ENCODE data around the gene TAF4. TPM values are rescaled to one million over a fixed set of nuclear protein-coding genes. Genes with fewer than 3 reads are reported as not detected.

The TAF4 gene
- total and polyA plus RNA-seq, 7 donors, result 3.6 to 13.3 (median 8.9) TPM

DNA sequence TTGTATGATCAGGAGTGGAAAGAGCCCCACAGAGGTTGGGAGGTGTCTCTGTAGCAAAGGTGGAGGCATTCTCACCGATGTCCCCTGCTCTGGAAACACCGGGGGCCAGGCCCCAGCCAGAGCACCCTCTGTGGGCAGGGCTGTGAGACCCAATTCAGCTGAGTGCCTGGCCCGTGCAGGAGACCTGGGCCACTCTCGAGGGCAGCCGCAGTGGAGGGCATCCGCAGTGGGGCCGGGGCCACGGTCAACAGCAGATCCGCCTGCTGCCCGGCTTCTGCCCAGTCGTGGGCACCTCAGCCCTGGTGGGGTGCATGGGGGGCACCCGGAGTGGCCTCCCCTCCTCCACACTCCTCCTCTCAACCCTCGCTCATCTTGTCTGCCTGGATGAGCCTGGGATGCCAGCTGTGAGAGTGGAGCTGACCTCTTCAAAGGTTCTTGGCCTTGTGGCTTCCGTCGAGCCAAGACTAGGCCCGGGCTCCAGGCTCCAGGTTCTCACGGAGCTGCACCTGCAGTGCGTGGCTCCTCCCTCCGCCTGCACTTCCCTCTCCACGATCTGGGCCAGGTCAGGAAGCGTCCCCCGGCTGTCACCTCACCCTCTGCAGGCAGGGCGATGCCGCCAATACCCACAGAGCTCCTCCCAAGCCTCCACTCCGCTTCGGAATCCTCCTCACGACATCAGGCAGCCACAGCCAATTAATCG is 134.8 kb downstream of the TAF4 start:
- no peak overlapping the region for H3K27ac ChIP-seq
- H3K27me3 ChIP-seq, result peaks cover 0 to 7% (median 0%) of the 10 kb centered on the region in 3 donors
- no peaks in the 10 kb centered on the region for H3K36me3 ChIP-seq
- H3K9me3 ChIP-seq, result no peaks in the 10 kb centered on the region
- DNase-seq, result peak; percentile 58
- intact Hi-C loops (cut with DNase I), result no loop called here
- TF ChIP-seq POLR2A (IDR thresholded peaks at IDR 0.05) (no peak), EP300 (IDR thresholded peaks at IDR 0.05) (no peak), POLR2AphosphoS5 (IDR thresholded peaks at IDR 0.05) (no peak)
- no peaks in the 10 kb centered on the region for H3K4me1 ChIP-seq
- WGBS, 2 donors, result 86 to 87% methylated on average over 28 of the region's 28 CpGs
- H3K4me3 ChIP-seq, result no peak overlapping the region

GRCh38 chr20:61929971-61930666 is 135.6 kb downstream of the TAF4 start:
- Histone ChIP-seq H3K27me3 (peaks cover 0 to 12% (median 0%) of the 10 kb centered on the region in 3 donors), H3K36me3 (no peaks in the 10 kb centered on the region), H3K27ac (no peak overlapping the region), H3K4me1 (no peaks in the 10 kb centered on the region), H3K9me3 (no peaks in the 10 kb centered on the region), H3K4me3 (no peak overlapping the region)
- intact Hi-C loops (cut with DNase I), result no loop called here
- TF ChIP-seq, protein P1, sequence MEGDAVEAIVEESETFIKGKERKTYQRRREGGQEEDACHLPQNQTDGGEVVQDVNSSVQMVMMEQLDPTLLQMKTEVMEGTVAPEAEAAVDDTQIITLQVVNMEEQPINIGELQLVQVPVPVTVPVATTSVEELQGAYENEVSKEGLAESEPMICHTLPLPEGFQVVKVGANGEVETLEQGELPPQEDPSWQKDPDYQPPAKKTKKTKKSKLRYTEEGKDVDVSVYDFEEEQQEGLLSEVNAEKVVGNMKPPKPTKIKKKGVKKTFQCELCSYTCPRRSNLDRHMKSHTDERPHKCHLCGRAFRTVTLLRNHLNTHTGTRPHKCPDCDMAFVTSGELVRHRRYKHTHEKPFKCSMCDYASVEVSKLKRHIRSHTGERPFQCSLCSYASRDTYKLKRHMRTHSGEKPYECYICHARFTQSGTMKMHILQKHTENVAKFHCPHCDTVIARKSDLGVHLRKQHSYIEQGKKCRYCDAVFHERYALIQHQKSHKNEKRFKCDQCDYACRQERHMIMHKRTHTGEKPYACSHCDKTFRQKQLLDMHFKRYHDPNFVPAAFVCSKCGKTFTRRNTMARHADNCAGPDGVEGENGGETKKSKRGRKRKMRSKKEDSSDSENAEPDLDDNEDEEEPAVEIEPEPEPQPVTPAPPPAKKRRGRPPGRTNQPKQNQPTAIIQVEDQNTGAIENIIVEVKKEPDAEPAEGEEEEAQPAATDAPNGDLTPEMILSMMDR (IDR thresholded peaks at IDR 0.05), result no peak
- TF ChIP-seq EP300 (IDR thresholded peaks at IDR 0.05) (no peak), POLR2AphosphoS5 (IDR thresholded peaks at IDR 0.05) (no peak), POLR2A (IDR thresholded peaks at IDR 0.05) (no peak)
- 90% methylated on average over 12 of the region's 12 CpGs for WGBS, 2 donors
- DNase-seq, result no peak

DNA sequence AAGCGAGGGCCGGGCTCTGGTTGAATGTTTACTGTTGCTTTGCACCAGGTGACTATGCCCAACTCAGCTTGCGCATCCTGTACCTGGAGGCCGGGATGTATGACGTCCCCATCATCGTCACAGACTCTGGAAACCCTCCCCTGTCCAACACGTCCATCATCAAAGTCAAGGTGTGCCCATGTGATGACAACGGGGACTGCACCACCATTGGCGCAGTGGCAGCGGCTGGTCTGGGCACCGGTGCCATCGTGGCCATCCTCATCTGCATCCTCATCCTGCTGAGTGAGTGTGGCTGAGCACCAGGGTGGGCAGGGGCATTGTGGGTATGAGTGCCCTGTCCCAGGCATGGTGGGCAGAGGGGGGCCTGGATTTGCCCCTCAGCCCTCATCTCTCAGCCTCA is 136.1 kb downstream of the TAF4 start:
- Histone ChIP-seq H3K27ac (no peak overlapping the region), H3K36me3 (no peaks in the 10 kb centered on the region), H3K4me1 (no peaks in the 10 kb centered on the region), H3K4me3 (no peak overlapping the region), H3K27me3 (peaks cover 0 to 17% (median 5%) of the 10 kb centered on the region in 3 donors), H3K9me3 (no peaks in the 10 kb centered on the region)
- intact Hi-C loops (cut with DNase I), result no loop called here
- DNase-seq, result no peak
- TF ChIP-seq EP300 (IDR thresholded peaks at IDR 0.05) (no peak), POLR2A (IDR thresholded peaks at IDR 0.05) (no peak), POLR2AphosphoS5 (IDR thresholded peaks at IDR 0.05) (no peak)
- TF ChIP-seq, protein P1 (IDR thresholded peaks at IDR 0.05), result no peak
- WGBS, 2 donors, result 95 to 96% methylated on average over 12 of the region's 12 CpGs

DNA sequence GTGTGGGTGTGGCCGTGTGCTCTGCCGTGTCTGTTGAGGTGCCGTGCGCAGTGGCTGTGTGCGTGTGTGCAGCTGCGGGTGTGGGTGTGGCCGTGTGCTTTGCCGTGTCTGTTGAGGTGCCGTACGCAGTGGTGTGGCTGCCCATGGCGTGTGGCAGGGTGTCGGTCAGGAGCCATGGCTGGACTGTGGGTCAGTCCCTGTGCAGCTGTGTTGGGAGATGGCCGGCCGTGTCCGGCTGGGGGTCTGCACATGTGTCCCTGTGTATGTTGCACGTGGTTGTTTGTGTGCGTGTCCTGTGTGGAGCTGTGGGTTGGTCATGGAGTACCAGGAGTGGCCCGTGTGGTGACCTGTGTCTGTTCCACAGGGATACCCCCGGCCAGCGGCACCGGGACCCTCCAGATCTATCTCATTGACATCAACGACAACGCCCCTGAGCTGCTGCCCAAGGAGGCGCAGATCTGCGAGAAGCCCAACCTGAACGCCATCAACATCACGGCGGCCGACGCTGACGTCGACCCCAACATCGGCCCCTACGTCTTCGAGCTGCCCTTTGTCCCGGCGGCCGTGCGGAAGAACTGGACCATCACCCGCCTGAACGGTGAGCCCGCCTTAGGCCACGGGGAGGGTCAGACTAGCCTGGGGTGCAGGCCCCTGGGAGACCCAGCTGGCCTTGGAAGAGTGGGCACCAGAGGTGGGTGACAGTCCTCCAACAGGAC is 137.7 kb downstream of the TAF4 start:
- peaks cover 0 to 21% (median 10%) of the 10 kb centered on the region in 3 donors for H3K27me3 ChIP-seq
- no peak for TF ChIP-seq EP300 (IDR thresholded peaks at IDR 0.05)
- TF ChIP-seq, protein P1 (IDR thresholded peaks at IDR 0.05), result no peak
- TF ChIP-seq POLR2A (IDR thresholded peaks at IDR 0.05), result no peak
- no peak for TF ChIP-seq POLR2AphosphoS5 (IDR thresholded peaks at IDR 0.05)
- no peaks in the 10 kb centered on the region for H3K36me3 ChIP-seq
- H3K4me3 ChIP-seq, result no peak overlapping the region
- H3K4me1 ChIP-seq, result no peaks in the 10 kb centered on the region
- DNase-seq, result no peak
- intact Hi-C loops (cut with DNase I), result no loop called here
- no peak overlapping the region for H3K27ac ChIP-seq
- no peaks in the 10 kb centered on the region for H3K9me3 ChIP-seq
- 78 to 93% methylated on average over 43 of the region's 43 CpGs for WGBS, 2 donors

Measured in sigmoid colon (tissue), 7 donors.